Right lobe of liver (tissue), 6 donors: ENCODE data around the gene JUNB. TPM values are rescaled to one million over a fixed set of nuclear protein-coding genes. Genes with fewer than 3 reads are reported as not detected.
A peak's percentile ranks its signal among the peaks of the same experiment; 100 is the strongest.

Experiments
- ATAC-seq, 4 donors: fragments of 200-7000 bp; cut with Tn5 transposase; one replicate each; pipeline ENCODE4 v1.9.1; 2020; ENCODE audit warnings: mild to moderate bottlenecking in 4 of 4, moderate library complexity in 4 of 4
- DNase-seq, 3 donors: peaks; one replicate each; pipeline ENCODE4 v3.0.0-alpha.2; 2020
- H3K27ac ChIP-seq, 3 donors: fragments of 200-600 bp; one replicate each; pipeline ENCODE4 v1.8.0; 2022
- H3K27me3 ChIP-seq, 2 donors: fragments of 200-600 bp; one replicate each; pipeline ENCODE4 v1.8.0; 2022
- H3K36me3 ChIP-seq, 4 donors: fragments of 200-600 bp; sonication (generic) in 1 of 4; one replicate each; pipeline versions ENCODE4 v1.5.1 to v1.8.0; 2017 to 2022; ENCODE audit warnings: control low read depth in 1 of 4
- H3K4me1 ChIP-seq, 4 donors: fragments of 200-600 bp; sonication (generic) in 1 of 4; one replicate each; pipeline versions ENCODE4 v1.5.1 to v1.8.0; 2017 to 2022; ENCODE audit warnings: control low read depth in 1 of 4
- H3K4me3 ChIP-seq, 3 donors: fragments of 200-600 bp; one replicate each; pipeline ENCODE4 v1.8.0; 2022
- H3K9me3 ChIP-seq, 4 donors: fragments of 200-600 bp; sonication (generic) in 1 of 4; one replicate each; pipeline versions ENCODE4 v1.5.1 to v1.8.0; 2017 to 2022; ENCODE audit warnings: control low read depth in 1 of 4
- POLR2A ChIP-seq: fragments of 450-650 bp; IDR thresholded peaks from one replicate; pipeline ENCODE4 v1.6.1; 2017; ENCODE audit warnings: antibody characterized with exemption, mild to moderate bottlenecking
- WGBS: methylation state at CpG from one replicate; pipeline ENCODE4 v1.1.6; 2018; ENCODE audit warnings: low coverage, low lambda C conversion rate; ENCODE audit not compliant: insufficient coverage; ENCODE audit errors: missing lambda C conversion rate; 5-methylcytosine and 5-hydroxymethylcytosine counted together
- intact Hi-C, 2 donors: fragments of 100-400 bp; cut with DNase I; formaldehyde crosslinking; loops; one replicate each; pipeline versions ENCODE4 v1.11.2 to v1.14.1; 2022
- total RNA-seq, 6 experiments: library from RNA; depleted of rRNA in 2 of 6; stranded (reverse); fragments of >200 nt in 2 of 6; fragmentation: NEBNext Ultra II Directional in 3 of 6; extraction: Animal tissue kit (Norgen Biotek cat#: 25700) in 3 of 6; gene quantifications; one replicate each; pipeline versions ENCODE4 v1.1.0 to v1.2.4, GENCODE V29; 2016 to 2023
- TF ChIP-seq, protein P1 (sequence below), 4 donors: fragments of 200-600 bp in 3 of 4; fragments of 450-650 bp in 1 of 4; IDR thresholded peaks; one replicate each; pipeline versions ENCODE4 v1.5.1 to v1.8.0; 2016 to 2022; ENCODE audit warnings: antibody characterized with exemption in 4 of 4, mild to moderate bottlenecking in 2 of 4
- donor health status: DM: no; HTN: yes; CAD: no.
- donor health status: DM: no; HTN: no; CAD: no.
- donor health status: DM: no; HTN: no; CAD: no.
- donor health status: DM: no; HTN: yes; CAD: no.
- donor health status: DM: no; HTN: yes; CAD: no.

JUNB gene
- total RNA-seq, 6 experiments from 2014 or later, result 10.2 to 378 (median 66.0) TPM

DNA sequence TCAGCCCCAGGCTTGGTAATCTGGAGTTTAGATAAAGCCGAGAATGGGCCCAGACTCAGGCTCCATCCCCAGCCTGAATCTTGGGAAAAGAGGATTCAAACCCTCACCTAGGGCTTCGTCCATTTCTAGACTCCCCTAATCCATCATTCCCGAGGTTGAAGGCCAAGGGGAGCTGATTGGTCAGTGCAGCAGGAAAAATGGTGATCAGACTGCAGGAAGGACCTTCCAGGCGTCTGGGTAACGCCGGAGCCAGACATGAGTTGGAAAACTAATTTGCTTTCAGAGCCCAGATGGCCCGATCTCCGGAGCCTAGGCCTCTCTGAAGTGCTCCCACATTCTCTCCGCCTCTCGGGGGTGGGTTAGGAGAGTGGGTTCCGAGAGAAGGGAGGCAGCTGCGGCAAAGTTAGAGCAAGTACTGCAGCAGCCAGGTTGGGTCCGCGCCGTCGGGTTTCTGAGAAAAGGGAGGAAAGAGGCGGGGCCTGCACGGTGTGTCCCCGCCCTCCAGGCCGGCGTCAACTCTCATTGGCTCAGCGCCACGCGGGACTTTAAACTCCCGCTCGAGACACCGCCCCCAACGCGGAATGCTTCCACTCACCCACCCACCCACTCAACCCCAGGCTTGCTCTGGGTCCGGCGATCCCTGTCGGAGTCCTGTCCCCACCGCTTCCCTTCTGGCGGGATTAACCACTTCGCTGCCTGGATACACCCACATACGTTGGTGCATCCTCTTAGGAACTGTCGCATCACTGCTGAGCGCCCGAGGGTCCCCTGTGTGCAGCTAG is 43.9 kb downstream of the JUNB start:
- peaks cover 0 to 3% (median 0%) of the 10 kb centered on the region in 4 donors for H3K4me1 ChIP-seq
- no peaks in the 10 kb centered on the region for H3K36me3 ChIP-seq
- H3K4me3 ChIP-seq, result no peak overlapping the region
- intact Hi-C loops, result no loop called here
- TF ChIP-seq, protein P1, sequence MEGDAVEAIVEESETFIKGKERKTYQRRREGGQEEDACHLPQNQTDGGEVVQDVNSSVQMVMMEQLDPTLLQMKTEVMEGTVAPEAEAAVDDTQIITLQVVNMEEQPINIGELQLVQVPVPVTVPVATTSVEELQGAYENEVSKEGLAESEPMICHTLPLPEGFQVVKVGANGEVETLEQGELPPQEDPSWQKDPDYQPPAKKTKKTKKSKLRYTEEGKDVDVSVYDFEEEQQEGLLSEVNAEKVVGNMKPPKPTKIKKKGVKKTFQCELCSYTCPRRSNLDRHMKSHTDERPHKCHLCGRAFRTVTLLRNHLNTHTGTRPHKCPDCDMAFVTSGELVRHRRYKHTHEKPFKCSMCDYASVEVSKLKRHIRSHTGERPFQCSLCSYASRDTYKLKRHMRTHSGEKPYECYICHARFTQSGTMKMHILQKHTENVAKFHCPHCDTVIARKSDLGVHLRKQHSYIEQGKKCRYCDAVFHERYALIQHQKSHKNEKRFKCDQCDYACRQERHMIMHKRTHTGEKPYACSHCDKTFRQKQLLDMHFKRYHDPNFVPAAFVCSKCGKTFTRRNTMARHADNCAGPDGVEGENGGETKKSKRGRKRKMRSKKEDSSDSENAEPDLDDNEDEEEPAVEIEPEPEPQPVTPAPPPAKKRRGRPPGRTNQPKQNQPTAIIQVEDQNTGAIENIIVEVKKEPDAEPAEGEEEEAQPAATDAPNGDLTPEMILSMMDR (IDR thresholded peaks at IDR 0.05), result no peak
- TF ChIP-seq POLR2A, result no peak
- H3K27ac ChIP-seq, result no peak overlapping the region
- DNase-seq (no peak), ATAC-seq (peak in 1 of 4 donors; percentile 34)
- no peaks in the 10 kb centered on the region for H3K9me3 ChIP-seq
- peaks cover 0 to 27% of the 10 kb centered on the region in 2 donors for H3K27me3 ChIP-seq
- WGBS, result 5% methylated on average over 8 of the region's 39 CpGs

DNA sequence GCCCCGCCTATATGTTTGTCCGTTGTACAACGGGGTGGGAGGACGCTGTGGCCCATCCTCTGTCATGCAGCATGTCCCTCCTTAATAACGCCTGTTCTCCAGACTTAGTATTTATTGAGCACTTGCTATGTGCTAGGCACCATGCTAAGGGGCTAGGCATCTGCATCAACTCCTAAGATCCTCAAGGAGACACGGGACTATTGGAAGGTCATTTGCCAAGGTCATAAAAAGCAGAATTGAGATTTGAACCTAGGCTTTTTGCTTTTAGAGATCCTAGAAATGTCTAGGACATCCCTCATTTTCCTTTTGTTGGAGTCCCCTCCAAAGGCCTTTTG is 45.2 kb downstream of the JUNB start:
- H3K9me3 ChIP-seq, result no peaks in the 10 kb centered on the region
- H3K4me1 ChIP-seq, result peaks cover 0 to 3% (median 0%) of the 10 kb centered on the region in 4 donors
- no peak for TF ChIP-seq POLR2A
- TF ChIP-seq, protein P1 (IDR thresholded peaks at IDR 0.05), result no peak
- peaks cover 0 to 33% of the 10 kb centered on the region in 2 donors for H3K27me3 ChIP-seq
- H3K36me3 ChIP-seq, result no peaks in the 10 kb centered on the region
- WGBS, result 10% methylated on average over 2 of the region's 6 CpGs
- intact Hi-C loops, result no loop called here
- no peak for DNase-seq
- ATAC-seq, result no peak
- H3K27ac ChIP-seq, result no peak overlapping the region
- H3K4me3 ChIP-seq, result no peak overlapping the region

DNA sequence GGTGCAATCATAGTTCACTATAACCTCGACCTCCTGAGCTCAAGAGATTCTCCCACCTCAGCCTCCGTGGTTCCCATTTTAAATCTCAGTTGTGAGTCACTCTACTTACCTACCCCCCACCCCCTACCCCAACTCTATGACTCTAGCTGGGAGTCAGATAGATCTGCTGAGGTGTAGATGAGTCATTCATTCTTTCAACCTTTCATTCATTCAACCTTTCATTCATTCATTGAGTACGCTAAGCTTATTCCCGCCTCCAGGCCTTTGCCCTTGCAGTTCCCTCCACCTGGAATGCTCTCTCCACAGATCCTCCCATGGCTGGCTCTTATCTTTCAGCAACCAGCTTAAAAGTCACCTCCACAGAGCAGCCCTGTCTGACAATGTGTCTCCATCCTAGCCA is 45.9 kb downstream of the JUNB start:
- WGBS, result 49% methylated on average over 4 of the region's 4 CpGs
- DNase-seq, result no peak
- peaks cover 0 to 40% of the 10 kb centered on the region in 2 donors for H3K27me3 ChIP-seq
- no peak overlapping the region for H3K4me3 ChIP-seq
- peaks cover 0 to 3% (median 0%) of the 10 kb centered on the region in 4 donors for H3K4me1 ChIP-seq
- no peaks in the 10 kb centered on the region for H3K9me3 ChIP-seq
- TF ChIP-seq, protein P1 (IDR thresholded peaks at IDR 0.05), result no peak
- TF ChIP-seq POLR2A, result no peak
- no peak for ATAC-seq
- intact Hi-C loops, result no loop called here
- no peaks in the 10 kb centered on the region for H3K36me3 ChIP-seq
- no peak overlapping the region for H3K27ac ChIP-seq

DNA sequence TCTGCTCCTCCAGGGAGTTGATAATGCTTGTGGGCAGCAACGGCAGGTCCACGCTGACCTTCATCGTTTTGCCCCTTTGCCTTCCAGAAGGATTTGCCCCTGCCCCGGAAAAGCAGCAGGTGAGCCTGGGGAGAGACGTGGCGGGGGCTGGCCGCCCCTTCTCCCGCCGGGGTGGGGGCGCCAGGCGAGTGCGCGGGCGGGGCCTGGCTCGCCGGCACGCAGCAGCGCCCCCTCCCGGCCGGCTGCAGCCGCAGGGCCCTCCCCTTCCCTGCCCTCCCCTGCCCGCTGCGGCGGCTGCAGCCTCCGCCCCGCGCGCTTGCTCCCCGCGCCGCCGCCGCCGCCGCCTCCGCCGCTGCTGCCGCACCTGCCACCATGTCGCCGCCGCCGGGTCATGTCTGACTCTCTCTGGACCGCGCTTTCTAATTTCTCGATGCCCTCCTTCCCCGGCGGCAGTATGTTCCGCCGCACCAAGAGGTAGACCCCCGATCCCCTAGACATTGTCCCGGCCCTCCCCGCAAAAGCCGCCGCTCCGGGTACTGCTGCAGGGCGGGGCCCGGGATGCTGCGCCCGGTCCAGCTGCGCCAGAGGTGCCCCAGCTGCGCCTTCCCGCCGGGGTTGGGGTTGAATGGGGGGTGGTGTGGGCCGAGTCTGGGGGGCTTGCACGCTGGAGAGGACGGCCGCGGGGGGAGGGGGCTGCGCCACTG is 47.0 kb downstream of the JUNB start, which contains the start of gene MAST1:
TSS of gene MAST1 (plus strand) at position 334 of the 704 bp plus-strand sequence. CDS start at position 392, 58 bp downstream.
- H3K4me3 ChIP-seq, result no peak within 1 kb of the TSS
- TF ChIP-seq, protein P1 (IDR thresholded peaks at IDR 0.05), result peak; percentile 32 to 60 (median 36)
- TF ChIP-seq POLR2A, result no peak
- H3K27ac ChIP-seq, result no peak within 1 kb of the TSS
- H3K36me3 ChIP-seq, result no peaks in the 10 kb centered on the region
- peaks cover 0 to 32% of the 10 kb centered on the region in 2 donors for H3K27me3 ChIP-seq
- ATAC-seq (peak; percentile 50 to 71 (median 56)), DNase-seq (no peak)
- intact Hi-C loops, result no loop called here
- WGBS, result under 1% methylated on average over 26 of the region's 69 CpGs
- peaks cover 0 to 2% (median 0%) of the 10 kb centered on the region in 4 donors for H3K4me1 ChIP-seq
- no peaks in the 10 kb centered on the region for H3K9me3 ChIP-seq
